AML-193 (cell line): Measurements from ENCODE around the gene BSG.
"Not testable (repeated sequence)": the region's sequence is repeated elsewhere in the genome, so short reads cannot be mapped to it uniquely, and the experiment has no call there.

Experiments used
- DNase-seq, 2 experiments: peaks; one replicate each; lab custom pipeline; 2025; lab: John Stamatoyannopoulos, UW

Gene BSG

GRCh38 chr19:588093-588740, 15.8 kb downstream of the BSG start:
- DNase-seq = peak; percentile 76

- DNase-seq = no peak
These were observed 16.6 kb downstream of the BSG start for GRCh38 chr19:588741-589692.

GRCh38 chr19:589693-590395, 17.4 kb downstream of the BSG start, which contains the start of gene HCN2:
HCN2 (plus strand) TSS chr19:589881; CDS start chr19:589946, 65 bp downstream.
- no peak for DNase-seq

- no peak for DNase-seq
These were observed 18.0 kb downstream of the BSG start for GRCh38 chr19:590396-590745.

- no peak for DNase-seq
These were observed 18.3 kb downstream of the BSG start for GRCh38 chr19:590750-591098.

- no peak for DNase-seq
These were observed 18.9 kb downstream of the BSG start for GRCh38 chr19:591099-591958.

GRCh38 chr19:592101-592500, 19.7 kb downstream of the BSG start:
- no peak for DNase-seq

GRCh38 chr19:593055-593454, 20.7 kb downstream of the BSG start:
- no peak for DNase-seq

- DNase-seq = no peak
These were observed 21.1 kb downstream of the BSG start for GRCh38 chr19:593505-593904.

GRCh38 chr19:594265-594870, 22.0 kb downstream of the BSG start:
- DNase-seq = no peak

GRCh38 chr19:595326-596262, 23.2 kb downstream of the BSG start:
- no peak for DNase-seq

GRCh38 chr19:596263-596655, 23.9 kb downstream of the BSG start:
- no peak for DNase-seq

GRCh38 chr19:597406-598315, 25.3 kb downstream of the BSG start:
- DNase-seq = no peak

- no peak for DNase-seq
These were observed 28.9 kb downstream of the BSG start for GRCh38 chr19:601310-601709.

- DNase-seq = no peak
These were observed 29.4 kb downstream of the BSG start for GRCh38 chr19:601790-602189.

- DNase-seq = no peak
These were observed 30.2 kb downstream of the BSG start for GRCh38 chr19:602391-603301.

GRCh38 chr19:603302-603639, 30.9 kb downstream of the BSG start:
- not testable (repeated sequence) for DNase-seq

GRCh38 chr19:603779-604178, 31.4 kb downstream of the BSG start:
- not testable (repeated sequence) for DNase-seq
